GM23338 (cell line): Measurements from ENCODE around the gene EGLN3. TPM values are rescaled to one million over a fixed set of nuclear protein-coding genes. Genes with fewer than 3 reads are reported as not detected.

ENCODE experiments used
- ATAC-seq: fragments of 200-7000 bp; cut with Tn5 transposase; 3 replicates; pipeline ENCODE4 v1.9.1; 2020
- DNase-seq: peaks from one replicate; pipeline ENCODE4 v3.0.0-alpha.2; 2015; ENCODE audit warnings: low spot score
- H2AFZ ChIP-seq: fragments of 200-600 bp; sonication (generic); 2 replicates; pipeline ENCODE4 v1.8.0; 2016; ENCODE audit warnings: antibody characterized with exemption, mild to moderate bottlenecking, moderate library complexity
- H3F3A ChIP-seq: fragments of 200-600 bp; sonication (generic); replicated peaks from 2 replicates; pipeline ENCODE4 v1.8.0; 2017; ENCODE audit warnings: antibody characterized with exemption, mixed run types, low read depth
- H3K27ac ChIP-seq: fragments of 200-600 bp; sonication (generic); 2 replicates; pipeline ENCODE4 v1.6.1; 2016; ENCODE audit warnings: low read depth
- H3K27me3 ChIP-seq: fragments of 200-600 bp; sonication (generic); 2 replicates; pipeline ENCODE4 v1.8.0; 2016; ENCODE audit warnings: mild to moderate bottlenecking, mixed run types, moderate library complexity; ENCODE audit not compliant: insufficient read depth
- H3K36me3 ChIP-seq: fragments of 200-600 bp; sonication (generic); 2 replicates; pipeline ENCODE4 v1.8.0; 2016; ENCODE audit warnings: mild to moderate bottlenecking; ENCODE audit not compliant: insufficient read depth
- H3K4me1 ChIP-seq: fragments of 200-600 bp; sonication (generic); 2 replicates; pipeline ENCODE4 v1.8.0; 2016; ENCODE audit warnings: mild to moderate bottlenecking, moderate library complexity; ENCODE audit not compliant: insufficient read depth
- H3K4me2 ChIP-seq: fragments of 200-600 bp; sonication (generic); 2 replicates; pipeline ENCODE4 v1.7.1; 2017; ENCODE audit warnings: mixed run types
- H3K4me3 ChIP-seq: fragments of 200-600 bp; sonication (generic); 2 replicates; pipeline ENCODE4 v1.6.1; 2016; ENCODE audit warnings: mixed run types
- H3K79me2 ChIP-seq: fragments of 200-600 bp; sonication (generic); replicated peaks from 2 replicates; pipeline ENCODE4 v1.8.0; 2017; ENCODE audit warnings: mild to moderate bottlenecking; ENCODE audit not compliant: insufficient read depth
- H3K9me2 ChIP-seq: fragments of 200-600 bp; sonication (generic); 2 replicates; pipeline ENCODE4 v1.8.0; 2017; ENCODE audit not compliant: insufficient read depth
- H4K20me1 ChIP-seq: fragments of 200-600 bp; sonication (generic); replicated peaks from 2 replicates; pipeline ENCODE4 v1.8.0; 2017; ENCODE audit warnings: mild to moderate bottlenecking; ENCODE audit not compliant: insufficient read depth
- H3K27ac Mint-ChIP-seq: 2 replicates; pipeline ENCODE4 v1.8.0; 2020; ENCODE audit warnings: inconsistent platforms, mild to moderate bottlenecking, moderate library complexity, mixed read lengths
- H3K27me3 Mint-ChIP-seq: 3 replicates; pipeline ENCODE4 v1.8.0; 2022; ENCODE audit warnings: low read depth, mild to moderate bottlenecking, moderate library complexity, mixed read lengths, inconsistent platforms; ENCODE audit not compliant: insufficient read depth, poor library complexity
- H3K36me3 Mint-ChIP-seq: 3 replicates; pipeline ENCODE4 v1.8.0; 2021; ENCODE audit warnings: low read depth, mild to moderate bottlenecking, inconsistent platforms, moderate library complexity, mixed read lengths
- H3K4me1 Mint-ChIP-seq: 3 replicates; pipeline ENCODE4 v1.8.0; 2020; ENCODE audit warnings: mild to moderate bottlenecking, inconsistent platforms, mixed read lengths
- H3K4me3 Mint-ChIP-seq: 3 replicates; pipeline ENCODE4 v1.8.0; 2021; ENCODE audit warnings: moderate library complexity, mild to moderate bottlenecking, inconsistent platforms, mixed read lengths
- H3K9me3 Mint-ChIP-seq: 3 replicates; pipeline ENCODE4 v1.8.0; 2020; ENCODE audit warnings: moderate library complexity, mild to moderate bottlenecking, inconsistent platforms, mixed read lengths
- CREB1 ChIP-seq: fragments of 250-450 bp; sonication (Bioruptor Pico); IDR thresholded peaks from 2 replicates; pipeline ENCODE4 v1.5.0; 2020; ENCODE audit warnings: low read depth, mild to moderate bottlenecking, moderate library complexity
- EZH2 ChIP-seq: fragments of 200-600 bp; sonication (generic); IDR thresholded peaks from one replicate; pipeline ENCODE4 v1.8.0; 2017; ENCODE audit warnings: antibody characterized with exemption, mild to moderate bottlenecking, low read depth; ENCODE audit not compliant: unreplicated experiment
- EZH2phosphoT487 ChIP-seq: fragments of 200-600 bp; sonication (generic); IDR thresholded peaks from one replicate; pipeline ENCODE4 v1.8.1; 2018; ENCODE audit warnings: antibody characterized with exemption; ENCODE audit not compliant: unreplicated experiment
- NANOG ChIP-seq: IDR thresholded peaks from 2 replicates; pipeline ENCODE4 v1.6.1; 2016; ENCODE audit warnings: antibody characterized with exemption, borderline replicate concordance
- POLR2AphosphoS5 ChIP-seq: IDR thresholded peaks from 2 replicates; pipeline ENCODE4 v1.6.1; 2016; ENCODE audit warnings: antibody characterized with exemption, low read depth
- REST ChIP-seq: IDR thresholded peaks from one replicate; pipeline ENCODE4 v1.6.1; 2018; ENCODE audit warnings: antibody characterized with exemption; ENCODE audit not compliant: unreplicated experiment
- STAT1 ChIP-seq: IDR thresholded peaks from one replicate; pipeline ENCODE4 v1.6.1; 2016; ENCODE audit warnings: antibody characterized with exemption; ENCODE audit not compliant: unreplicated experiment
- ZNF114 ChIP-seq: fragments of 250-450 bp; sonication (Bioruptor Pico); IDR thresholded peaks from 2 replicates; pipeline ENCODE4 v1.5.0; 2020; ENCODE audit warnings: mild to moderate bottlenecking, moderate library complexity
- ZNF331 ChIP-seq: fragments of 250-450 bp; sonication (Bioruptor Pico); IDR thresholded peaks from 2 replicates; pipeline ENCODE4 v1.5.0; 2020; ENCODE audit warnings: low read depth, mild to moderate bottlenecking, moderate library complexity
- polyA plus RNA-seq: library from polyadenylated mRNA; unstranded; fragments of >200 nt; fragmentation: Nextera tagmentation; extraction: Ambion mirVana; gene quantifications from 2 replicates; pipeline ENCODE4 v1.2.1, GENCODE V29; 2016
- total RNA-seq: library from RNA; depleted of rRNA; stranded (reverse); fragments of >200 nt; shearing (Covaris generic); gene quantifications from 2 replicates; pipeline ENCODE4 v1.2.3, GENCODE V29; 2014
- TF ChIP-seq, protein P1 (sequence below): IDR thresholded peaks from 2 replicates; pipeline ENCODE4 v1.6.1; 2016; ENCODE audit warnings: antibody characterized with exemption

Gene EGLN3
- total and polyA plus RNA-seq, 2 experiments from 2014 or later = 26.8 to 42.9 TPM

DNA sequence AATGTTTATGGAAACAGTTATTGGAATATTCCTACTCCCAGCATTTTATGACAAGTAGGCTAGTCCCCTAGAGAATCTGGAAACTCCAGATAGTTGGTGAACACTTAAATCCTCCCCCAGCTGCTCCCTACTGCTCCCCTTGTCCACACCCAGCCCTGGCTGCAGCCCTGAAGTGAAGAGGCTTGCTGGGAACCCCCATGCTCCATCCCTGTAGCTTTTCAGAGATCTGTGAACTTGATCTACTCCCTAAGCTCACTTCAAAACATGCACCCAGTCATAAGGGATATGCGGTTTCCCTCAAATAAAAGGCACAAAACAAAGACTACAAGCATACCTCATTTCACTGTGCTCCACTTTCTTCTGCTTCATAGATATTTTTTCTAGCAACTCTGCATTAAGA is 33.2 kb downstream of the EGLN3 start:
- Histone ChIP-seq H3K27me3 (no peaks in the 10 kb centered on the region), H2AFZ (no peak overlapping the region), H3K27ac (no peak overlapping the region), H3K4me3 (no peak overlapping the region), H3K36me3 (no peaks in the 10 kb centered on the region), H3K79me2 (no peaks in the 10 kb centered on the region), H3K9me2 (peaks cover 10% of the 10 kb centered on the region), H4K20me1 (no peaks in the 10 kb centered on the region), H3K4me1 (peaks cover 18% of the 10 kb centered on the region), H3F3A (no peaks in the 10 kb centered on the region), H3K4me2 (peak overlapping the region; percentile 33; the same call in 1 of the 2 replicates)
- Mint-ChIP-seq H3K36me3 (peaks cover 3% of the 10 kb centered on the region; the same call in 2 of the 3 replicates), H3K4me3 (no peak overlapping the region), H3K4me1 (peaks cover 20% of the 10 kb centered on the region), H3K27me3 (peaks cover 5% of the 10 kb centered on the region), H3K9me3 (no peaks in the 10 kb centered on the region), H3K27ac (no peak overlapping the region; the same call in 1 of the 2 replicates)
- ATAC-seq (peak; percentile 54), DNase-seq (no peak)
- no peak for TF ChIP-seq STAT1

GRCh38 chr14:33916663-33917565 is 34.0 kb downstream of the EGLN3 start:
- Mint-ChIP-seq H3K4me1 (peaks cover 14% of the 10 kb centered on the region), H3K9me3 (no peaks in the 10 kb centered on the region), H3K27me3 (no peaks in the 10 kb centered on the region), H3K36me3 (no peaks in the 10 kb centered on the region; the same call in 2 of the 3 replicates), H3K4me3 (no peak overlapping the region), H3K27ac (peak overlapping the region; percentile 60)
- Histone ChIP-seq H3K36me3 (no peaks in the 10 kb centered on the region), H3K9me2 (peaks cover 10% of the 10 kb centered on the region), H4K20me1 (no peaks in the 10 kb centered on the region), H3K4me2 (peak overlapping the region; percentile 33; the same call in 1 of the 2 replicates), H3K4me3 (no peak overlapping the region), H3K27me3 (no peaks in the 10 kb centered on the region), H3K4me1 (peaks cover 11% of the 10 kb centered on the region), H2AFZ (no peak overlapping the region), H3K79me2 (no peaks in the 10 kb centered on the region), H3K27ac (no peak overlapping the region), H3F3A (no peaks in the 10 kb centered on the region)
- no peak for DNase-seq
- ATAC-seq = peak; percentile 31; the same call in 1 of the 3 replicates
- TF ChIP-seq NANOG = no peak
- TF ChIP-seq, protein P1, sequence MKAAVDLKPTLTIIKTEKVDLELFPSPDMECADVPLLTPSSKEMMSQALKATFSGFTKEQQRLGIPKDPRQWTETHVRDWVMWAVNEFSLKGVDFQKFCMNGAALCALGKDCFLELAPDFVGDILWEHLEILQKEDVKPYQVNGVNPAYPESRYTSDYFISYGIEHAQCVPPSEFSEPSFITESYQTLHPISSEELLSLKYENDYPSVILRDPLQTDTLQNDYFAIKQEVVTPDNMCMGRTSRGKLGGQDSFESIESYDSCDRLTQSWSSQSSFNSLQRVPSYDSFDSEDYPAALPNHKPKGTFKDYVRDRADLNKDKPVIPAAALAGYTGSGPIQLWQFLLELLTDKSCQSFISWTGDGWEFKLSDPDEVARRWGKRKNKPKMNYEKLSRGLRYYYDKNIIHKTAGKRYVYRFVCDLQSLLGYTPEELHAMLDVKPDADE = no peak
- no peak for TF ChIP-seq CREB1 (CRISPR knock-in tag)
- no peak for TF ChIP-seq REST
- TF ChIP-seq ZNF331 (CRISPR knock-in tag) = no peak
- no peak for TF ChIP-seq EZH2
- TF ChIP-seq EZH2phosphoT487 = no peak
- no peak for TF ChIP-seq STAT1
- no peak for TF ChIP-seq ZNF114
- no peak for TF ChIP-seq POLR2AphosphoS5
